ENCODE results near the gene STAMBP.

- no peak for TF ChIP-seq POLR2A (IDR thresholded peaks at IDR 0.05)
- TF ChIP-seq CTCF (IDR thresholded peaks at IDR 0.05): no peak
These were observed 66.7 kb downstream of the STAMBP start for GRCh38 chr2:73895473-73895872.
